HepG2 (cell line): ENCODE results near the gene SS18L1. TPM values are rescaled to one million over a fixed set of nuclear protein-coding genes. Genes with fewer than 3 reads are reported as not detected.
A peak's percentile ranks its signal among the peaks of the same experiment; 100 is the strongest.

Experiments
- FIP1L1 ChIP-seq: fragments of 200-400 bp; formaldehyde crosslinking; IDR thresholded peaks from 2 replicates; pipeline ENCODE4 v1.6.1; 2018; ENCODE audit warnings: low read depth, mild to moderate bottlenecking, low read length, moderate library complexity, borderline replicate concordance; ENCODE audit not compliant: insufficient read depth
- ZKSCAN8 ChIP-seq: IDR thresholded peaks from 2 replicates; pipeline ENCODE4 v1.6.1; 2016; ENCODE audit warnings: borderline replicate concordance, missing genetic modification reagents, missing compliant biosample characterization
- ZNF207 ChIP-seq: fragments of 450-650 bp; IDR thresholded peaks from 2 replicates; pipeline ENCODE4 v1.6.1; 2016; ENCODE audit warnings: antibody characterized with exemption, borderline replicate concordance
- ZNF232 ChIP-seq: sonication (generic); formaldehyde crosslinking; IDR thresholded peaks from 2 replicates; pipeline ENCODE4 v1.4.0; 2020; ENCODE audit warnings: missing genetic modification reagents, borderline replicate concordance
- ZNF256 ChIP-seq: sonication (generic); formaldehyde crosslinking; conservative IDR thresholded peaks from 2 replicates; pipeline ENCODE4 v1.4.0; 2020; ENCODE audit warnings: missing genetic modification reagents
- ZNF354B ChIP-seq: sonication (generic); formaldehyde crosslinking; IDR thresholded peaks from 2 replicates; pipeline ENCODE4 v1.8.0; 2022; ENCODE audit warnings: mild to moderate bottlenecking, missing genetic modification reagents
- polyA plus RNA-seq, 8 experiments: library from polyadenylated mRNA; depleted of rRNA in 3 of 8; stranded (reverse) in 7 of 8; unstranded in 1 of 8; fragments of >200 nt; fragmentation: Illumina TruSeq in 4 of 8; extraction: Trizol in 4 of 8; gene quantifications; 2 replicates each; pipeline versions ENCODE4 v1.2.1 to v1.2.3, GENCODE V29; 2011 to 2016; ENCODE audit warnings: low read depth in 4 of 8, missing spikeins in 1 of 8, mixed read lengths in 1 of 8; ENCODE audit not compliant: insufficient read depth in 1 of 8
- total RNA-seq, 5 experiments: library from RNA; depleted of rRNA; stranded (reverse); fragments of >200 nt; fragmentation: Illumina TruSeq; extraction: Trizol; gene quantifications; 2 replicates each; pipeline ENCODE4 v1.2.3, GENCODE V29; 2016; ENCODE audit warnings: low read depth in 1 of 5
- TF ChIP-seq, protein P1 (sequence below): sonication (generic); formaldehyde crosslinking; IDR thresholded peaks from 2 replicates; pipeline ENCODE4 v1.8.0; 2022; ENCODE audit warnings: mild to moderate bottlenecking, missing genetic modification reagents; ENCODE audit not compliant: insufficient replicate concordance
- TF ChIP-seq, protein P2 (sequence below): sonication (generic); formaldehyde crosslinking; IDR thresholded peaks from 2 replicates; pipeline ENCODE4 v1.9.0; 2021; ENCODE audit warnings: missing genetic modification reagents, borderline replicate concordance
- TF ChIP-seq, protein P3 (sequence below): sonication (generic); formaldehyde crosslinking; IDR thresholded peaks from 2 replicates; pipeline ENCODE4 v1.4.0; 2020; ENCODE audit warnings: missing genetic modification reagents
- TF ChIP-seq, protein P4 (sequence below): sonication (generic); formaldehyde crosslinking; IDR thresholded peaks from 2 replicates; pipeline ENCODE4 v1.4.0; 2020; ENCODE audit warnings: mild to moderate bottlenecking, missing genetic modification reagents, borderline replicate concordance
- TF ChIP-seq, protein P5 (sequence below): sonication (generic); formaldehyde crosslinking; IDR thresholded peaks from 2 replicates; pipeline ENCODE4 v1.9.0; 2022; ENCODE audit warnings: missing genetic modification reagents, mild to moderate bottlenecking, borderline replicate concordance

The SS18L1 gene
- total and polyA plus RNA-seq, 2 of the 13 experiments (the other 11 are each of a cell fraction or from before 2014, with no cell fraction given) = 17.8 to 27.6 TPM

DNA sequence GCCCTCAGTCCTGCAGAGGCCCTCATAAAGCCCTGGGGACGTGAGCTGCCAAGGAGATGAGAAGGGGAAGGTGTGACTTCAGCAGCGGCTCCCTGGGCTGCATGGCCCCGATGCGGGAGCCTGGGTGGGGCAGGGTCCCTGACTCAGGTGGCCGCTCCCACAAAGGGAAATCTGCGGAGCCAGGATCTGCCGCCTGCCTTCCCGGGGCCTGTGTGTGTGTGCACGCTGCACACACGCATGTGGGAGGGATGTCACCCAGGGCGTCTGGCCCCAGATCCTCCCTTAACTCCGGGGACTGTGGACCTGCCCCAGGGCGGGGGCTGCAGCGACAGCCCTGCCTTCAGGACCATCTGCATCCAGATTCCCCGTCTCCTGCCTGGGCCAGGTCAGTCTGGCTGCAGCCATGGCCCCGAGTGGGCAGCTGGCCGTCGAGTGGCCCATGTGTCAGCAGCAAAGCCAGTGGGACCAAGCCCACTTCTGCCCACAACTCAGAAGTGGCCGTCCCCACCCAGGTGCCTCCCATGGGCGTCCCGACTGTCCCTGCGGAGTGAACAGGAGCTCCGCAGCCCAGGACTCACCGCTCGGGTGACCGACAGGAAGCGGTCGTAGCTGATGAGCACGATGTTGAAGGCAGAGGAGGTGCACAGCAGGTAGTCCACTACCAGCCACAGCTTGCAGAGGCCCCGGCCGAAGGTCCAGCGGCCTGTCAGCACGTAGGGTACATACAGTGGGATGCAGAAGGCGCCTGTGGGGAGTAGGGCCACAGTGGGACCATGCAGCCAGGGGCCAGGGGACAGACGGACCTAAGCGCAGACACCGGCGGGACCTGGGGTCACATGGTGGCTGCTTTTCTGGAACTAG is 74.6 kb downstream of the SS18L1 start (continued):
- TF ChIP-seq FIP1L1 (no peak), ZNF207 (no peak), ZKSCAN8 (CRISPR knock-in tag) (no peak), ZNF232 (CRISPR knock-in tag) (0 out of 2 replicates have a peak, but pooled peaks have one; percentile 39), ZNF256 (CRISPR knock-in tag) (0 out of 2 replicates have a peak, but pooled peaks have one; percentile 52), ZNF354B (CRISPR knock-in tag) (no peak)
- TF ChIP-seq, protein P1, sequence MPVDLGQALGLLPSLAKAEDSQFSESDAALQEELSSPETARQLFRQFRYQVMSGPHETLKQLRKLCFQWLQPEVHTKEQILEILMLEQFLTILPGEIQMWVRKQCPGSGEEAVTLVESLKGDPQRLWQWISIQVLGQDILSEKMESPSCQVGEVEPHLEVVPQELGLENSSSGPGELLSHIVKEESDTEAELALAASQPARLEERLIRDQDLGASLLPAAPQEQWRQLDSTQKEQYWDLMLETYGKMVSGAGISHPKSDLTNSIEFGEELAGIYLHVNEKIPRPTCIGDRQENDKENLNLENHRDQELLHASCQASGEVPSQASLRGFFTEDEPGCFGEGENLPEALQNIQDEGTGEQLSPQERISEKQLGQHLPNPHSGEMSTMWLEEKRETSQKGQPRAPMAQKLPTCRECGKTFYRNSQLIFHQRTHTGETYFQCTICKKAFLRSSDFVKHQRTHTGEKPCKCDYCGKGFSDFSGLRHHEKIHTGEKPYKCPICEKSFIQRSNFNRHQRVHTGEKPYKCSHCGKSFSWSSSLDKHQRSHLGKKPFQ (CRISPR knock-in tag) = no peak
- TF ChIP-seq, protein P2, sequence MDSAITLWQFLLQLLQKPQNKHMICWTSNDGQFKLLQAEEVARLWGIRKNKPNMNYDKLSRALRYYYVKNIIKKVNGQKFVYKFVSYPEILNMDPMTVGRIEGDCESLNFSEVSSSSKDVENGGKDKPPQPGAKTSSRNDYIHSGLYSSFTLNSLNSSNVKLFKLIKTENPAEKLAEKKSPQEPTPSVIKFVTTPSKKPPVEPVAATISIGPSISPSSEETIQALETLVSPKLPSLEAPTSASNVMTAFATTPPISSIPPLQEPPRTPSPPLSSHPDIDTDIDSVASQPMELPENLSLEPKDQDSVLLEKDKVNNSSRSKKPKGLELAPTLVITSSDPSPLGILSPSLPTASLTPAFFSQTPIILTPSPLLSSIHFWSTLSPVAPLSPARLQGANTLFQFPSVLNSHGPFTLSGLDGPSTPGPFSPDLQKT = no peak
- TF ChIP-seq, protein P3, sequence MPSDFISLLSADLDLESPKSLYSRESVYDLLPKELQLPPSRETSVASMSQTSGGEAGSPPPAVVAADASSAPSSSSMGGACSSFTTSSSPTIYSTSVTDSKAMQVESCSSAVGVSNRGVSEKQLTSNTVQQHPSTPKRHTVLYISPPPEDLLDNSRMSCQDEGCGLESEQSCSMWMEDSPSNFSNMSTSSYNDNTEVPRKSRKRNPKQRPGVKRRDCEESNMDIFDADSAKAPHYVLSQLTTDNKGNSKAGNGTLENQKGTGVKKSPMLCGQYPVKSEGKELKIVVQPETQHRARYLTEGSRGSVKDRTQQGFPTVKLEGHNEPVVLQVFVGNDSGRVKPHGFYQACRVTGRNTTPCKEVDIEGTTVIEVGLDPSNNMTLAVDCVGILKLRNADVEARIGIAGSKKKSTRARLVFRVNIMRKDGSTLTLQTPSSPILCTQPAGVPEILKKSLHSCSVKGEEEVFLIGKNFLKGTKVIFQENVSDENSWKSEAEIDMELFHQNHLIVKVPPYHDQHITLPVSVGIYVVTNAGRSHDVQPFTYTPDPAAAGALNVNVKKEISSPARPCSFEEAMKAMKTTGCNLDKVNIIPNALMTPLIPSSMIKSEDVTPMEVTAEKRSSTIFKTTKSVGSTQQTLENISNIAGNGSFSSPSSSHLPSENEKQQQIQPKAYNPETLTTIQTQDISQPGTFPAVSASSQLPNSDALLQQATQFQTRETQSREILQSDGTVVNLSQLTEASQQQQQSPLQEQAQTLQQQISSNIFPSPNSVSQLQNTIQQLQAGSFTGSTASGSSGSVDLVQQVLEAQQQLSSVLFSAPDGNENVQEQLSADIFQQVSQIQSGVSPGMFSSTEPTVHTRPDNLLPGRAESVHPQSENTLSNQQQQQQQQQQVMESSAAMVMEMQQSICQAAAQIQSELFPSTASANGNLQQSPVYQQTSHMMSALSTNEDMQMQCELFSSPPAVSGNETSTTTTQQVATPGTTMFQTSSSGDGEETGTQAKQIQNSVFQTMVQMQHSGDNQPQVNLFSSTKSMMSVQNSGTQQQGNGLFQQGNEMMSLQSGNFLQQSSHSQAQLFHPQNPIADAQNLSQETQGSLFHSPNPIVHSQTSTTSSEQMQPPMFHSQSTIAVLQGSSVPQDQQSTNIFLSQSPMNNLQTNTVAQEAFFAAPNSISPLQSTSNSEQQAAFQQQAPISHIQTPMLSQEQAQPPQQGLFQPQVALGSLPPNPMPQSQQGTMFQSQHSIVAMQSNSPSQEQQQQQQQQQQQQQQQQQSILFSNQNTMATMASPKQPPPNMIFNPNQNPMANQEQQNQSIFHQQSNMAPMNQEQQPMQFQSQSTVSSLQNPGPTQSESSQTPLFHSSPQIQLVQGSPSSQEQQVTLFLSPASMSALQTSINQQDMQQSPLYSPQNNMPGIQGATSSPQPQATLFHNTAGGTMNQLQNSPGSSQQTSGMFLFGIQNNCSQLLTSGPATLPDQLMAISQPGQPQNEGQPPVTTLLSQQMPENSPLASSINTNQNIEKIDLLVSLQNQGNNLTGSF = 0 out of 2 replicates have a peak, but pooled peaks have one; percentile 9
- TF ChIP-seq, protein P4, sequence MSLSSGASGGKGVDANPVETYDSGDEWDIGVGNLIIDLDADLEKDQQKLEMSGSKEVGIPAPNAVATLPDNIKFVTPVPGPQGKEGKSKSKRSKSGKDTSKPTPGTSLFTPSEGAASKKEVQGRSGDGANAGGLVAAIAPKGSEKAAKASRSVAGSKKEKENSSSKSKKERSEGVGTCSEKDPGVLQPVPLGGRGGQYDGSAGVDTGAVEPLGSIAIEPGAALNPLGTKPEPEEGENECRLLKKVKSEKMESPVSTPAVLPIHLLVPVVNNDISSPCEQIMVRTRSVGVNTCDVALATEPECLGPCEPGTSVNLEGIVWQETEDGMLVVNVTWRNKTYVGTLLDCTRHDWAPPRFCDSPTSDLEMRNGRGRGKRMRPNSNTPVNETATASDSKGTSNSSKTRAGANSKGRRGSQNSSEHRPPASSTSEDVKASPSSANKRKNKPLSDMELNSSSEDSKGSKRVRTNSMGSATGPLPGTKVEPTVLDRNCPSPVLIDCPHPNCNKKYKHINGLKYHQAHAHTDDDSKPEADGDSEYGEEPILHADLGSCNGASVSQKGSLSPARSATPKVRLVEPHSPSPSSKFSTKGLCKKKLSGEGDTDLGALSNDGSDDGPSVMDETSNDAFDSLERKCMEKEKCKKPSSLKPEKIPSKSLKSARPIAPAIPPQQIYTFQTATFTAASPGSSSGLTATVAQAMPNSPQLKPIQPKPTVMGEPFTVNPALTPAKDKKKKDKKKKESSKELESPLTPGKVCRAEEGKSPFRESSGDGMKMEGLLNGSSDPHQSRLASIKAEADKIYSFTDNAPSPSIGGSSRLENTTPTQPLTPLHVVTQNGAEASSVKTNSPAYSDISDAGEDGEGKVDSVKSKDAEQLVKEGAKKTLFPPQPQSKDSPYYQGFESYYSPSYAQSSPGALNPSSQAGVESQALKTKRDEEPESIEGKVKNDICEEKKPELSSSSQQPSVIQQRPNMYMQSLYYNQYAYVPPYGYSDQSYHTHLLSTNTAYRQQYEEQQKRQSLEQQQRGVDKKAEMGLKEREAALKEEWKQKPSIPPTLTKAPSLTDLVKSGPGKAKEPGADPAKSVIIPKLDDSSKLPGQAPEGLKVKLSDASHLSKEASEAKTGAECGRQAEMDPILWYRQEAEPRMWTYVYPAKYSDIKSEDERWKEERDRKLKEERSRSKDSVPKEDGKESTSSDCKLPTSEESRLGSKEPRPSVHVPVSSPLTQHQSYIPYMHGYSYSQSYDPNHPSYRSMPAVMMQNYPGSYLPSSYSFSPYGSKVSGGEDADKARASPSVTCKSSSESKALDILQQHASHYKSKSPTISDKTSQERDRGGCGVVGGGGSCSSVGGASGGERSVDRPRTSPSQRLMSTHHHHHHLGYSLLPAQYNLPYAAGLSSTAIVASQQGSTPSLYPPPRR = no peak
- TF ChIP-seq, protein P5, sequence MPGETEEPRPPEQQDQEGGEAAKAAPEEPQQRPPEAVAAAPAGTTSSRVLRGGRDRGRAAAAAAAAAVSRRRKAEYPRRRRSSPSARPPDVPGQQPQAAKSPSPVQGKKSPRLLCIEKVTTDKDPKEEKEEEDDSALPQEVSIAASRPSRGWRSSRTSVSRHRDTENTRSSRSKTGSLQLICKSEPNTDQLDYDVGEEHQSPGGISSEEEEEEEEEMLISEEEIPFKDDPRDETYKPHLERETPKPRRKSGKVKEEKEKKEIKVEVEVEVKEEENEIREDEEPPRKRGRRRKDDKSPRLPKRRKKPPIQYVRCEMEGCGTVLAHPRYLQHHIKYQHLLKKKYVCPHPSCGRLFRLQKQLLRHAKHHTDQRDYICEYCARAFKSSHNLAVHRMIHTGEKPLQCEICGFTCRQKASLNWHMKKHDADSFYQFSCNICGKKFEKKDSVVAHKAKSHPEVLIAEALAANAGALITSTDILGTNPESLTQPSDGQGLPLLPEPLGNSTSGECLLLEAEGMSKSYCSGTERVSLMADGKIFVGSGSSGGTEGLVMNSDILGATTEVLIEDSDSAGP (CRISPR knock-in tag) = 0 out of 2 replicates have a peak, but pooled peaks have one; percentile 23
